ENCODE measurements around the gene PRKX.
"Not testable (repeated sequence)": the region's sequence is repeated elsewhere in the genome, so short reads cannot be mapped to it uniquely, and the experiment has no call there.

The PRKX gene

GRCh38 chrX:3690140-3690539 is 23.3 kb downstream of the PRKX start:
- no peak for DNase-seq (ENCODE audit: low read depth, low spot score)
- Histone ChIP-seq H3K27me3 (ENCODE audit: control insufficient read depth, insufficient read depth, low read length) (no peaks in the 10 kb centered on the region), H3K4me3 (ENCODE audit: low read length) (no peak overlapping the region), H3K9me3 (ENCODE audit: control insufficient read depth, insufficient read depth, low read length) (no peaks in the 10 kb centered on the region), H3K4me1 (ENCODE audit: control insufficient read depth, insufficient read depth, low read length) (no peaks in the 10 kb centered on the region; the same call in 1 of the 2 replicates), H3K27ac (ENCODE audit: low read length) (no peak overlapping the region), H3K36me3 (ENCODE audit: control insufficient read depth, insufficient read depth, low read length) (no peaks in the 10 kb centered on the region)
- no CpG with 5 or more reads among the region's 3 CpGs for WGBS (ENCODE audit: insufficient coverage, insufficient read length)

- not testable (repeated sequence) for H3K4me1 ChIP-seq (ENCODE audit: control insufficient read depth, insufficient read depth, low read length); H3K27ac ChIP-seq (ENCODE audit: low read length); H3K4me3 ChIP-seq (ENCODE audit: low read length); H3K36me3 ChIP-seq (ENCODE audit: control insufficient read depth, insufficient read depth, low read length); DNase-seq (ENCODE audit: low read depth, low spot score); H3K9me3 ChIP-seq (ENCODE audit: control insufficient read depth, insufficient read depth, low read length); H3K27me3 ChIP-seq (ENCODE audit: control insufficient read depth, insufficient read depth, low read length)
- no CpG with 5 or more reads among the region's 7 CpGs for WGBS (ENCODE audit: insufficient coverage, insufficient read length)
These were observed 30.2 kb downstream of the PRKX start for GRCh38 chrX:3683236-3683635.

- no peaks in the 10 kb centered on the region for H3K9me3 ChIP-seq (ENCODE audit: control insufficient read depth, insufficient read depth, low read length)
- no peak overlapping the region for H3K27ac ChIP-seq (ENCODE audit: low read length)
- no peak overlapping the region for H3K4me3 ChIP-seq (ENCODE audit: low read length)
- no peaks in the 10 kb centered on the region for H3K36me3 ChIP-seq (ENCODE audit: control insufficient read depth, insufficient read depth, low read length)
- H3K27me3 ChIP-seq (ENCODE audit: control insufficient read depth, insufficient read depth, low read length): no peaks in the 10 kb centered on the region
- H3K4me1 ChIP-seq (ENCODE audit: control insufficient read depth, insufficient read depth, low read length): no peaks in the 10 kb centered on the region
- WGBS (ENCODE audit: insufficient coverage, insufficient read length): no CpG with 5 or more reads among the region's 7 CpGs
- no peak for DNase-seq (ENCODE audit: low read depth, low spot score)
These were observed 33.0 kb downstream of the PRKX start for GRCh38 chrX:3680459-3680858.

GRCh38 chrX:3679669-3680068 is 33.8 kb downstream of the PRKX start:
- WGBS (ENCODE audit: insufficient coverage, insufficient read length): no CpG with 5 or more reads among the region's 4 CpGs
- H3K27me3 ChIP-seq (ENCODE audit: control insufficient read depth, insufficient read depth, low read length): no peaks in the 10 kb centered on the region
- H3K4me3 ChIP-seq (ENCODE audit: low read length): no peak overlapping the region
- H3K4me1 ChIP-seq (ENCODE audit: control insufficient read depth, insufficient read depth, low read length): no peaks in the 10 kb centered on the region
- no peak for DNase-seq (ENCODE audit: low read depth, low spot score)
- no peaks in the 10 kb centered on the region for H3K9me3 ChIP-seq (ENCODE audit: control insufficient read depth, insufficient read depth, low read length)
- H3K27ac ChIP-seq (ENCODE audit: low read length): no peak overlapping the region
- H3K36me3 ChIP-seq (ENCODE audit: control insufficient read depth, insufficient read depth, low read length): no peaks in the 10 kb centered on the region

GRCh38 chrX:3678328-3678727 is 35.1 kb downstream of the PRKX start:
- Histone ChIP-seq H3K4me3 (ENCODE audit: low read length) (no peak overlapping the region), H3K27ac (ENCODE audit: low read length) (no peak overlapping the region), H3K36me3 (ENCODE audit: control insufficient read depth, insufficient read depth, low read length) (no peaks in the 10 kb centered on the region; the same call in 1 of the 2 replicates), H3K4me1 (ENCODE audit: control insufficient read depth, insufficient read depth, low read length) (no peaks in the 10 kb centered on the region), H3K27me3 (ENCODE audit: control insufficient read depth, insufficient read depth, low read length) (no peaks in the 10 kb centered on the region), H3K9me3 (ENCODE audit: control insufficient read depth, insufficient read depth, low read length) (no peaks in the 10 kb centered on the region)
- WGBS (ENCODE audit: insufficient coverage, insufficient read length): no CpG with 5 or more reads among the region's 6 CpGs
- DNase-seq (ENCODE audit: low read depth, low spot score): no peak

GRCh38 chrX:3674881-3675280 is 38.6 kb downstream of the PRKX start:
- peaks cover 4% of the 10 kb centered on the region; the same call in 1 of the 2 replicates for H3K36me3 ChIP-seq (ENCODE audit: control insufficient read depth, insufficient read depth, low read length)
- no peaks in the 10 kb centered on the region for H3K9me3 ChIP-seq (ENCODE audit: control insufficient read depth, insufficient read depth, low read length)
- no CpG with 5 or more reads among the region's 8 CpGs for WGBS (ENCODE audit: insufficient coverage, insufficient read length)
- no peaks in the 10 kb centered on the region for H3K4me1 ChIP-seq (ENCODE audit: control insufficient read depth, insufficient read depth, low read length)
- DNase-seq (ENCODE audit: low read depth, low spot score): no peak
- no peaks in the 10 kb centered on the region for H3K27me3 ChIP-seq (ENCODE audit: control insufficient read depth, insufficient read depth, low read length)
- no peak overlapping the region for H3K27ac ChIP-seq (ENCODE audit: low read length)
- H3K4me3 ChIP-seq (ENCODE audit: low read length): no peak overlapping the region

- peaks cover 4% of the 10 kb centered on the region; the same call in 1 of the 2 replicates for H3K36me3 ChIP-seq (ENCODE audit: control insufficient read depth, insufficient read depth, low read length)
- no peak overlapping the region for H3K27ac ChIP-seq (ENCODE audit: low read length)
- H3K9me3 ChIP-seq (ENCODE audit: control insufficient read depth, insufficient read depth, low read length): no peaks in the 10 kb centered on the region
- no peaks in the 10 kb centered on the region for H3K4me1 ChIP-seq (ENCODE audit: control insufficient read depth, insufficient read depth, low read length)
- whole genome bisulfite sequencing (ENCODE audit: insufficient coverage, insufficient read length): 100% methylated on average over 1 of the region's 13 CpGs
- H3K4me3 ChIP-seq (ENCODE audit: low read length): no peak overlapping the region
- DNase-seq (ENCODE audit: low read depth, low spot score): no peak
- no peaks in the 10 kb centered on the region for H3K27me3 ChIP-seq (ENCODE audit: control insufficient read depth, insufficient read depth, low read length)
These were observed 43.5 kb downstream of the PRKX start for GRCh38 chrX:3669841-3670475.

- Histone ChIP-seq H3K36me3 (ENCODE audit: control insufficient read depth, insufficient read depth, low read length) (no peaks in the 10 kb centered on the region), H3K4me3 (ENCODE audit: low read length) (no peak overlapping the region), H3K9me3 (ENCODE audit: control insufficient read depth, insufficient read depth, low read length) (no peaks in the 10 kb centered on the region), H3K27ac (ENCODE audit: low read length) (no peak overlapping the region), H3K4me1 (ENCODE audit: control insufficient read depth, insufficient read depth, low read length) (no peaks in the 10 kb centered on the region), H3K27me3 (ENCODE audit: control insufficient read depth, insufficient read depth, low read length) (no peaks in the 10 kb centered on the region)
- no CpG with 5 or more reads among the region's 9 CpGs for WGBS (ENCODE audit: insufficient coverage, insufficient read length)
- no peak for DNase-seq (ENCODE audit: low read depth, low spot score)
These were observed 46.5 kb downstream of the PRKX start for GRCh38 chrX:3666975-3667374.

GRCh38 chrX:3664921-3665320 is 48.5 kb downstream of the PRKX start:
- Histone ChIP-seq H3K4me1 (ENCODE audit: control insufficient read depth, insufficient read depth, low read length) (no peaks in the 10 kb centered on the region), H3K27me3 (ENCODE audit: control insufficient read depth, insufficient read depth, low read length) (no peaks in the 10 kb centered on the region), H3K9me3 (ENCODE audit: control insufficient read depth, insufficient read depth, low read length) (no peaks in the 10 kb centered on the region), H3K36me3 (ENCODE audit: control insufficient read depth, insufficient read depth, low read length) (no peaks in the 10 kb centered on the region), H3K27ac (ENCODE audit: low read length) (no peak overlapping the region), H3K4me3 (ENCODE audit: low read length) (no peak overlapping the region)
- no peak for DNase-seq (ENCODE audit: low read depth, low spot score)
- WGBS (ENCODE audit: insufficient coverage, insufficient read length): no CpG with 5 or more reads among the region's 12 CpGs

GRCh38 chrX:3663576-3664250 is 49.7 kb downstream of the PRKX start:
- H3K27ac ChIP-seq (ENCODE audit: low read length); H3K4me3 ChIP-seq (ENCODE audit: low read length); H3K4me1 ChIP-seq (ENCODE audit: control insufficient read depth, insufficient read depth, low read length); H3K27me3 ChIP-seq (ENCODE audit: control insufficient read depth, insufficient read depth, low read length); H3K36me3 ChIP-seq (ENCODE audit: control insufficient read depth, insufficient read depth, low read length); H3K9me3 ChIP-seq (ENCODE audit: control insufficient read depth, insufficient read depth, low read length); DNase-seq (ENCODE audit: low read depth, low spot score): not testable (repeated sequence)
- WGBS (ENCODE audit: insufficient coverage, insufficient read length): no CpG with 5 or more reads among the region's 9 CpGs

GRCh38 chrX:3659761-3660160 is 53.7 kb downstream of the PRKX start:
- Histone ChIP-seq H3K9me3 (ENCODE audit: control insufficient read depth, insufficient read depth, low read length) (no peaks in the 10 kb centered on the region), H3K4me1 (ENCODE audit: control insufficient read depth, insufficient read depth, low read length) (no peaks in the 10 kb centered on the region), H3K27ac (ENCODE audit: low read length) (no peak overlapping the region), H3K27me3 (ENCODE audit: control insufficient read depth, insufficient read depth, low read length) (no peaks in the 10 kb centered on the region), H3K36me3 (ENCODE audit: control insufficient read depth, insufficient read depth, low read length) (peaks cover 2% of the 10 kb centered on the region; the same call in 1 of the 2 replicates), H3K4me3 (ENCODE audit: low read length) (no peak overlapping the region)
- no CpG with 5 or more reads among the region's 10 CpGs for whole genome bisulfite sequencing (ENCODE audit: insufficient coverage, insufficient read length)
- DNase-seq (ENCODE audit: low read depth, low spot score): no peak
